Effector CD8-positive, alpha-beta T cell (primary cell): ENCODE measurements around the gene DSCAM.

ENCODE experiments used
- DNase-seq: peaks from one replicate; lab custom pipeline; 2025; lab: John Stamatoyannopoulos, UW

Gene DSCAM

DNA sequence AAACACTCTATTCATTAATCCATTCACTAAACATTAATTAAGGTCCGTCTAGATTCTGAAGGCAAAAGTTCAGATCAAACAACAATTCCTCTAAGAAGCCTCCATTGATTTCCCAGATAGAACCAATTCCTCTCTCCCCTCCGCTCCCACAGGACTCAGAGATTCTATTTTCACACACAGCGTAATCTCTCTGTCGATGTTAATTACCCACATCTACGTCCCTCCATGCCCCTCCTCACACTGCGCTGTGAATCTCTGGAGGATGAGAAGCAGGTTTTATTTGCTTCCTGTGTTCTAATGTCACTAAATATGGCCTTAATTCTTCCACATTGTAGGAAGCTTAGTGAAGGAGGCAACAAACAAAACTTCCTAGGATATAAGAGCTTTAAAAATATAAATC, 306.7 kb downstream of the DSCAM start:
- DNase-seq = no peak

DNA sequence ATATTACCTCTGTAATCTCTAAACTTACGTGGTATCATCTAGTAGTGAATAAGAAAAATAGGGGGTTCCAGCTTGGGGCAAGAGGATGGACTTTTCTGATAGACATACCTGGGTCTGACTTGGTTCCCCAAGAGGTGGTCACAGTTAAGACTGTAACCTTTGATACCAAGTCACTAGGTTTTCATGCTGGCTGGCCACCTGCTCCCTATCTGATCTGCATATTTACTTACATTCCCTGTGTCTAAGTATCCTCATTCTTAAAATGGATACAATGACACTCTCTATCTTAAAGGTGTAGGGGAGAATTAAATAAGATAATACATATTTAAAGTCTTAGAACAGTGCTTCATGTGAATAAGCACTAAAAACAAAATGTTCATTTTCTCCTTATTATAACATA, 312.1 kb downstream of the DSCAM start:
- DNase-seq = no peak

DNA sequence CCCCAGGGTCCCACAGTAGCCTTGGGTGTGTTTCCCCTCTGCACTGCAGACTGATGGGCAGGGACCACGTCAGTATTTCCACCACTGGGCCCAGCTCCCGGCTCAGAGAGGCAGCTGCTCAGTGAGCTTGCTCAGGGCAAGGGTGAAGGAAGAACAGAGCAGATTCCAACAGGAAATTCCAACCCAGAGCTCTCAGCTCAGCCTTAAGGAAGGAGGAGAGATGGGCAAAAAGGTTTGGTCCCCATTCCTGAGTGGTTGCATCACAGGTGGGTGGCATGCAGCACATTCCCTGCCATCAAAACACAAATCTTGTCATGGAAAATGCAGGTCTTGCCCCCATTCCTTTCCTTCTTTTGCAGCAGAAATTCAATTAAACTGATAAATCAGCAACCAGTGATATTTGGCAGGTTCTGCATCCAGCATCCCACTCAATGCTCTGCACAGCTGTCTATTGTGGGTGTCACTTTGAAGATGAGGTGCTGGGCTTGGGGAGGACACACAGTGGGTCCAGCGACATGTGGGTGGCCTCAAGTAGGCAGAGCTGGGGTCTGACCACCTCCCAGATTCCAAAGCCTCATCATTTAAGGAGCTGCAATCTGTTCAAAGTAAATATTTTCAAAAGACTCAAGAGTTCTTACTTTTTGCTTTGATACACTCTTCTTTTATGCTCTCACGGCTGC, 315.4 kb downstream of the DSCAM start:
- no peak for DNase-seq

DNA sequence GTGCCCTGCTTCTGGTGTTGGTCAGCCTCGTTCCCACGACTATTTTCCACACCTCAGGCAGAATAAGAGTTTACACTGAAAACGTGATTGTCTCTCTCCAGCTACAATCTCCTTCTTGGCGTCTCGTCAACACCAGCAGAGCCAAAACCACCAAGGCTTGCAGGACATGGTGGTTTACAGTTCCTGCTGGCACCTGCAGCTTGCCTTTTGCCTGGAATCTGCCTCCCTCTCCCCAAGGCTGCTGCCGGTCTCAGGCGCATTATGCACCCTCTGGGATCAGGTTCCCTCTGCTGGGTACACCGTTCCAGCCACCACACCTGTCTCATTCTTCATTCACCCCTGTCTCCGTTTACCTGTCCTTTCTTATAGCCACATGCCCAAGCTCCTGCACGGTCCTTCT, 315.9 kb downstream of the DSCAM start:
- no peak for DNase-seq

DNA sequence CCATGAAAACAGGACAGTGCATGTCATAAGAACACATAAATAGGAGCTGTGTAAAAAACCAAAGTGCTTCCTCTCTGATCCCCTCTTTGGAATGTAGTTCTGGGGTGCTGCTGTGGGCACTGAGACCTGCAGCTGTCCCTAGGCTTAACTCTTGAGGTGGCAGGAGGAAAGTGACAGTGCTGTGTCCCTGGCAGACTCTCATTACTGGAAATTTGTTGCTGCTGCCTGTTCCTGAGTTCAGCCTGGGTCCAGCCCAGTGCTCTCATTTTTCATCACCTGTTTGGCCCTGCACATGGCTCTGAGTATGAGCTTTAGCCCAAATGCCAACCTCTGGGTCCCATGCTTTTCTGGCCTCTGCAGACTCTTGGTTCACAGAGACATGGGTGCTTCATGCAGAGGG, 329.3 kb downstream of the DSCAM start:
- no peak for DNase-seq

DNA sequence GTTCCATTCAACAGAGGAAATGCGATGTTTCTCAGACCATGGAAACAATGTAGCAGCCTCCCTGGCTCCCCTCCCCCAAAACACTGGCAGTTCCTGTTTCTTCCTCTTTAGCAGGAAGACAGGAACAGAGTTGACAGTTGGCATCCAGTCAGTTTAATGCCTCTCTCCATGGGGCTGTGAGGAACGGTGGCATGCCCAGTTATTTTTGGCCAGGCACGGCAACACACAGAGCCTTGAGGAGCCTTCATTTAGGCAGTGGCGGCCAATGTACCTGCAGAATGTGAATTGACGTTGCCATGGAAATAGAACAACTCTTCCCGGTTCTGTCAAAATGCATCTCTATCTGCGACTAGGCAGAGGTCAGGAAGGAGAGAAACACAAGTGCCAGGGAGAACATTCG, 330.6 kb downstream of the DSCAM start:
- no peak for DNase-seq

DNA sequence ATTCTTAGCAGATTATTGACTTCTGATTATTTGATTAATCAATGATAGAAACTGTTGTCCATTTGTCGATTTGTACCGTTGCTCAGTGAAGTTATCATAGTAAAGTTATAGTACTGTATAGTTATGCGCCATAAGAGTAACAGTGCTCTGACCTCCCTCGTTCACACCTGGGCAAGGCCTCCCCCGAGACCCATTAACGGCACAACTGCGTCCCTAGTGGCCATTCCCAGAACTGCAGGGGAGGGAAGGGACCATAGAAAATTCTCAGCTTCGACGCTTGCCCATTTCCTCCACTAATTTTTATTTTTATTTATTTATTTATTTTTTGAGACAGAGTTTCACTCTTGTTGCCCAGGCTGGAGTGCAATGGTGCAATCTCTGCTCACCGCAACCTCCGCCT, 334.4 kb downstream of the DSCAM start:
- DNase-seq = no peak

DNA sequence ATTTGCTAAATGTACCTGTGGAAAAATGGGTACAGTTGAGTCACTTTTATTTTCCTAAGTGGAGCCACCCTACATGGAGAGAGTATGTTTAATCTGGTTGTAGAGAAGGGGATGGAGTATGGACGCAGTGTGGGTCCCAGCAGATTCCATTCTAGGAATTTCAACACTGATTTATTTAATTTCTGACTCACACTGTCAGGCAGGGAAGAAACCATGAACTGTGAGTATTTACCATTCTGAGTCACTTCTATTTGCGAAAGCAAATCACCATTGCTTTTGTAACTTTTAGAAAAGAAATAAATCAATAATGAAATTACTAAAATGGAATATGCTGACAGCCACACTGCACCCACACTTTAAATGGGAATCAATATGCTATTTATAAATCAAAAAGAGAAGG, 339.0 kb downstream of the DSCAM start:
- no peak for DNase-seq

DNA sequence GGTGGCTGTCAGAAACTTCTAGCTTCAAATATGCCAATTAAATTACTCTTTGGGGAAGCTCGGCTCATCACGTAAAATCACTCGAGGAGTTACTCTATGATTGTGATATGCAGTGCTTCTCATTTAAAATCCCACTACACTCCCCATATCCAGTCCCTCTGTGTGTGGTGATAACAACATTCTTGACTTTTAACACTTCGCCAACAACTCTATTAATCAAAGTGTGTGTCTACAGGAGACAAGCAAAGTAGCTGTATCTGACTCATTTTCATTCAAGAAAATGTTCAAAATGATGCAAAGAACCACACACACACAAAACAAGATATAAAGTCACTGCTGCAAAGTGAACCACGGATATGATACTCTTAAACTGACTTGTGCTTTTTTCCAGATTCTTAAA, 341.3 kb downstream of the DSCAM start:
- DNase-seq = no peak

DNA sequence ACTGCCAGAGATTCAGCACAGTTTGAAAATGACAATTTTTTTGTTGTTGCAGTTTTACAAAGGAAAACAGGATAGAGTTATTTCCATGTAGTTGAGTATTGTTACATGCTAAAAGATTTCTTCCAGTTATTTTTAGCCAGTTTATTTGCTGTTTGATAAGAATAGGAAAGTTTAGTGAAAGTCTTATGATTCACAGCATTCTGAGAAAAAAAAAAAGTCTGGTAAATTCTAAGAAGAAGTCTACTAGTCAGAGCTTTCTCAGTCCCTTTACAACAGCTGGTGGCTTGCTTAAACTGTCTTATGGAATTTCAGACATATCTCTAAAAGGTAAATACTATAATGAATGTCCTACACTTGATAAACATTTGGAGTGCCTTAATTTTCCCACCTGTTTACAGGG, 341.7 kb downstream of the DSCAM start:
- DNase-seq = no peak

DNA sequence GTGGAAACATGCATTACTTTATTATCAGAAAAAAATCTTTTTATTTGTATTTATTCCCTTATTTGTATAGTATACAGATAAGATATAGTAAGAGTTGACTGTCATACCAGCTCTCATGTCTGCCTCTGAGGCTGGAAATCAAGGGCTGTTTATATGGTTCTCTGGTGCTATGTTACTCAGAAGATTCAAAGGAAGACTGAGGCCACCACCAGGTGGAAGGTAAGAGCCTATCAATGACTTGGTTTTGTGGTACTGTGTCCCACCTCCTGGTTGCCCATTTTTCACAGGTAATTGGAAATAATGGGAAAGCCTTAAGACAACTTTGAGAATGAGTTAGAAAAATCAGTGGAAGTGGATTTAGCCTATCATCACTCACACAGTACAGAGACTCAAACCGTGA, 342.1 kb downstream of the DSCAM start:
- no peak for DNase-seq

DNA sequence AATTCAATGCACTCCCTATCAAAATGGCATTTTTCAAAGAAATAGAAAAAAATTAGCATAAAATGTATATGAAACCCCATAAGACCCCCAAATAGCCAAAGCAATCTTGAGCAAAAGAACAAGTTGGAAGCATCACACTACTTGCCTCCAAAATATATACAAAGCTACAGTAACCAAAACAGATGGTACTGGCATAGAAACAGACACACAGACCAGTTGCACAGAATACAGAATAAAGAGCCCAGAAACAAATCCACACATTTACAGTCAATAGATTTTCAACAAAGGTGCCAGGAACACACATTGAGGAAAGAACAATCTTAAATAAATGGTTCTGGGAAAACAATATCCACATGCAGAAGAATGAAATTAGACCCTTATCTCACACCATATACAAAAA, 350.8 kb downstream of the DSCAM start:
- no peak for DNase-seq

DNA sequence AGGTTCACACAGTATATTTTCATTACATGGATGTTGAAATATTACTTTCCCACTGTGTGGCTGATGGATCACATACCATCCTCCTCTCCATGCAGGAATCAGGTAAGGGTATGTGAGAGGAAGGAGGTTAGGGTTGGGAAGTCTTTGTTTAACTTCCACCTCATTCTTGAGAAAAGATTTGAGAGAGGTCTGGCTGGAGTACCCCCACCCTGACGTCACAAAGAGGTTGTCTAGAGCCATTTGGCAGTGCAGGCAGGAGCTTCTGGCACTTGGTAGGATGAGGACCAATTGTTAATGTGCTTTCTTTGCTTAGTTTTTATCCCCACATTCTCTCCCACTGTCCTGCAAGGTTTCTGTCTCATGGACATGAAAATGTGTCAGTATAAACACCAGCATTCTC, 356.6 kb downstream of the DSCAM start:
- no peak for DNase-seq

DNA sequence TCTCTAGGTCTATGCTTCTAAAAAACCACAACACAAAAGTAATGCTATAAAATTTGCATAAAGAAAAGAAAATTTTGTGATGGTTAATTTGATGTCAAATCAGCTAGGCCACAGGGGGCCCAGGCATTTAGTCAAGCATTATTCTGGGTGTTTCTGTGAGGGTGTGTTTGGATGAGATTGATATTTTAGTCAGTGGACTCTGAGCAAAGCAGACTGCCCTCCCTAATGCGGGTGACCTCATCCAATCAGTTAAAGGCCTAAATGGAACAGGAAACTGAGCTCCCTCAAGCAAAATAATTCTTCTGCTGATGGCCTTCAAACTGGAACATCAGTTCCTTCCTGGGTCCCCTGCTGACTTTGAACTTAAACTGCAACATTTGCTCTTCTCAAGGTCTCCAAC, 358.0 kb downstream of the DSCAM start:
- DNase-seq = no peak

DNA sequence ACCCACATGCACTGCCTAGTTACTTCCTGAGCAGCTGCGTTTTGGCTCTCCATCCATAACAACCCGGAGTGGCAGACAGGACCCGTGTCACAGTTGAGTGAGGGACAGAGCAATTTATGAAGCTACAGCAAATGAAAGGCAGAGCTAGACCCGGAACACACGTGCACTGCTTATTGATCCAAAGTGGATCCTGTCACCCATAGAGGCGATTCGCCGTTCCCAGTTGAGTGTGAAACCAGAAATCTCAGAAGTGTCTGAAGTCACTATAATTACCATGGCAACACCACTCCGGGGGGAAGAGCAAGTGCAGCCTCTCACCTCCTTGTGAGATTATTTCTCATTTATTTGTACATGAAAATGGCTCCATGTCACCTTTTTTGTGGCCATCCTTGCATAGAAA, 365.2 kb downstream of the DSCAM start:
- no peak for DNase-seq

DNA sequence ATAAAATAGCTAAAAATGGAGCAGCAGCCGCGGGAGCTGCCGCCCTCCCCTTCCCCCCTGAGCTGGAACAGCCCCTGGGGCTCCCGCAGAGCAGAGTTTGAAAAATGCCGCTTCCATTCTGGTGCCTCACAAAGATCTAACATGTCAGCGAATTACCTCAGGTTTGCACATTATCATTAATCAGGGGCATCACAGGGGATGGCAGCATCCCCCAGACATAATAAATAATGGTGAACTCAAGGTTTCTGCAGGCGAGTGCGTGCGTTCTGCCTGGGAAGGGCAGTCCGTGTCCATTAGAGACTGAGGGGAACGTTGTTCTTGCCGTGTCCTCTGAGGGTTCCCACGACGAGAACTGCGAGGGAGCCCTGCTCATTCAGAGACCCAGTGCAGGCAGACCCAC, 372.4 kb downstream of the DSCAM start:
- DNase-seq = no peak

DNA sequence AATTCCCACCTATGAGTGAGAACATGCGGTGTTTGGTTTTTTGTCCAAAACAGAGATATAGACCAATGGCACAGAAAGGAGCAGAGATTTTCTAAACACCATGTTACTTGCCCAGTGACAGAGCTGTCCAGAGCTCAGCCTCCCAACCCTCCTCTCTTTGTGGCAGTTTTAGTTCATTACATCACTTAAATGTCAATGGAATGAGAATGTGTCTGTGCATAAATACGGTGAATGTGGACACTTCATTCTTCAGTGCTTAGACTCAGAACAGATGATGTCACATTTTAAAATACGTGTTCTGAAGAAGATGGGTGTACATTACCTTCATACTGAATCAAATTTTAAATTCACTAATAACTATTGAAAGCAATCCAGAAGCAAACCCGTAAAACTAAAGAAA, 374.9 kb downstream of the DSCAM start:
- DNase-seq = no peak

DNA sequence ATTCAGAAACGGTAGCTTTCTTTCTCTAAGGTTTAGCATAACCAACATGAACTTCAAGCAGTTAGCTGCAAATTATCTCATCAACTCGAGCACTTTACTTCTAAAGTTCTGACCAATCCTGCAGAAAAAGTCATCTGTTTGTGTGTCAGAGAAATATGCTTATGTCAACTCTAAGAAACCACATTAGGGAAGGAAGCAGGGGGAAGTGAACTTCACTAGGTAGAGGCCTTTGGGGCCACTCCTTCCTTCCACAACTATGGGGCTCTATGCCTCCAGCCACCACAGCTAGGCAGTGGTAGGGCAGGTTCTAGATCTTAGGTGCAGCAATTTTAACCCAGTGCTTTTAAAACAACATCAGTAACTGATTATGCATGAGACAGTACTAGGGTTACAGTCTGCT, 375.9 kb downstream of the DSCAM start:
- DNase-seq = no peak

DNA sequence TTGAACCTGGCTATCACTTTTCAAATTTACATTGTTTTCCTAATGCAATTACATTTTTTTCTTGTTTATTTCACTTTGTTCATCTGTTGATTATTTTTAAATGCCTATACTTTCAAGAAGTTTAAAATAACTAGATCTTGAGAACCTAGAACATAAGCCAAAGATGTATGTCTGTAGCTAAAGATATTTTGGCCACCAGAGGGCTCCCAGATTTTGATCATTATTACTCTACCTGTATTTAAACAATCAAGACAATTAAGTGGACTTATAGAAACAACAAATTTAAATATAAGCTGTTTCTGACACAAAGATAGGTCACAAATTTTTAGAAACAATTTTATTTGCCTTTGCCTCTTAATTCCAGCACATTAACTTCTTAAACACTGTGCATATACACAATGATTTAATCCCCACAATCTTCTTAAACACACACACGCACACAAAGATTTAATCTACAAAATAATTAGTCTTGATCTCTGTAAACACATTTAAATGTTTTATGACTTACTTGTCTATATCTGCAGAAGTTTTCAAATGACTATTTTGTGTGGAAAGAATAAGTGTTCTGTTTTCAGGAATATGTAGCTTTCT, 380.0 kb downstream of the DSCAM start:
- no peak for DNase-seq

DNA sequence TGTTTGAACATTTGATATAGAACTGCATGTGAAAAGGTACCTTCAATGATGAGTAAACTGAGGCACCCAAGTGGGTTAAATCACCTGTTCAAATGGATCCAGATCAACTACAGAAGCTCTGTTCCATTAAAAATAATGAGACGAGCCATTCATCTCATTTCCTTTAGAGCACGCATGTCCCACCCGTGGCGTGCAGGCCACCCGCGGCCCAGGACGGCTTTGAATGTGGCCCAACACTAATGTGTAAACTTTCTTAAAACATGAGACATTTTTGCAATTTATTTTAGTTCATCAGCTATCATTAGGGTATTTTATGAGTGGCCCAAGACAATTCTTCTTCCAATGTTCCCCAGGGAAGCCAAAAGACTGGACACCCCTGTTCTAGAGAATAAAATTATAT, 381.6 kb downstream of the DSCAM start:
- no peak for DNase-seq

DNA sequence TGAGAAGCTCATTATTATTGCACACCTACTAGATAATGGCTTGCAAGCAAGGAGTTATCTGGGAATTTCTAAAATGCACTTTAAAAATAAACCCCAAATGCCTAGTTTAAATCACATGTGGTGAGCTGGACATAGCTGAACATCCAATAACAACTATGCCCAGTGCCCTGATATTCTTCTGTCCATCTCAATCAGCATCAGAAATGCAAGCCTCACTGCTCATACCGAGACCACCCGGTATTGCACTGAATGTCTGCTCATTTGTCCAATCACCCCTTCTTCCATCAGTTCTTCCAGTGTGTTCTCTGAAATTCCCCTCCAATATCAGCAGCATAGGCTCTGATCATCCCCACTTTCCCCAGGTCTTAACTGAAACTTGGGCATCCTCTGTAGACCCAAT, 383.8 kb downstream of the DSCAM start:
- DNase-seq = no peak

DNA sequence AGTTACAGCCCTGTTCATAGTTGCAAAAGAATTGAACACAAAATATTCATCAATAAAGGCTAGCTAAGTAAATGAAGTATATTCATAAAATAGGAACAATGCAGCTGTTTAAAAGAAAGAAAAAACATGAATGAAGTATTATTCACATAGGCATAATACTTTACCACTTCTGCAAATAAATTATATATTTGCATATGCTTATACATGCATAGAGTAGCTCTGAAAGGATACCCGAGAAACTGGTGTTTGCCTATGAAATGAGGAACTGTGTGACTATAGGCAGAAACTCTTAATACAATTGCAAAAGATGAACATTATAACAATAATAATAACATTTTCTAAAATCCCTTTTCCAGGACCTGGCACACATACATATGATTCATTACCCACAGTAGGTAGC, 385.9 kb downstream of the DSCAM start:
- no peak for DNase-seq

DNA sequence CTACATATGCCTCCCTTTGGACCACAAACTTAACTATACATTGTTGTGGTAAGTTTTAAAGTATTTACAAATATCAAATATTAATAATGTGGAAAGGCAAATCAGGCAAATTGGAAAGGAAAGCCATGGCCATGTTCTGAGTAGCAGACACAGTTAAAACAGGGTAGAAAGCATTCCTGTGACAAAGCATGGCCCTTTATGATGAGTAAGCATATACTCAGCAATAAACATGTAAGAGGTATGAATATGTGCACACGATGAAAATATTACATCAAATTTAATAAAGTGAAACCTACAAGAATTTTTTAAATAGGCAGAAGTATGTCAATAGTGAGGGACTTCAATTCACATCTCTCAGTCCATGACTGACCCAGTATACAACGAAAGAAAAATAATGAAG, 389.2 kb downstream of the DSCAM start:
- DNase-seq = no peak

DNA sequence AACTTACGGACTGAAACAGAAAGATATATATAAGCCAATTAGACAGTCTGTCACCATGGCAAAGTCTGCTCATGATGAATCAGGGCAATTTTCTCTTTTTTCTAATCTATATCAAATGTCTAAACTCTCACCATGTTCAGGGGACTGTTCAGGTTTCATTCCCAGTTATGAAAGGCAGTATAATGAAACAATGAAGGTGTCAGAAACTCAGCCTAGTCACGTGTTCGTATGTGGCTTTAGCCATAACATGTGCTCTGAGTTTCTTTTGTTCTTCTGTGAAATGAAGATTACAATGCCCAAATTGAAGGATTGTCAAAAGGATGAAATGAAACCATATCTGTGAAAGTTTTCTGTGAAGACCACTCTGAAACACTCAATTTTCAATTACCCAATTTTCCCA, 392.9 kb downstream of the DSCAM start:
- no peak for DNase-seq
